HepG2 (cell line): ENCODE results near the gene PKLR. TPM values are rescaled to one million over a fixed set of nuclear protein-coding genes. Genes with fewer than 3 reads are reported as not detected.

Experiments used
- DDIT3 ChIP-seq: sonication (generic); formaldehyde crosslinking; IDR thresholded peaks from 2 replicates; pipeline ENCODE4 v1.4.0; 2020; ENCODE audit warnings: mild to moderate bottlenecking, missing genetic modification reagents
- EHMT2 ChIP-seq: fragments of 200-600 bp; sonication (generic); IDR thresholded peaks from 2 replicates; pipeline ENCODE4 v1.7.0; 2017; ENCODE audit warnings: antibody characterized with exemption, low read depth, low read length, borderline replicate concordance
- HNF1B ChIP-seq: sonication (generic); formaldehyde crosslinking; IDR thresholded peaks from 2 replicates; pipeline ENCODE4 v1.5.1; 2020; ENCODE audit warnings: mild to moderate bottlenecking, moderate library complexity, missing genetic modification reagents
- HNRNPL ChIP-seq: fragments of 200-400 bp; formaldehyde crosslinking; IDR thresholded peaks from 2 replicates; pipeline ENCODE4 v1.6.1; 2017; ENCODE audit warnings: mild to moderate bottlenecking, low read depth, low read length
- HOXD1 ChIP-seq: sonication (generic); formaldehyde crosslinking; IDR thresholded peaks from 2 replicates; pipeline ENCODE4 v1.5.0; 2020; ENCODE audit warnings: missing genetic modification reagents
- JARID2 ChIP-seq: sonication (generic); formaldehyde crosslinking; IDR thresholded peaks from 2 replicates; pipeline ENCODE4 v1.8.1; 2023; ENCODE audit warnings: missing genetic modification reagents, inconsistent platforms; ENCODE audit not compliant: insufficient replicate concordance
- RNF2 ChIP-seq: fragments of 450-650 bp; conservative IDR thresholded peaks from 2 replicates; pipeline ENCODE4 v1.6.1; 2016; ENCODE audit warnings: low read depth
- SALL1 ChIP-seq: sonication (generic); formaldehyde crosslinking; IDR thresholded peaks from 2 replicates; pipeline ENCODE4 v1.8.0; 2022; ENCODE audit warnings: mild to moderate bottlenecking, missing genetic modification reagents
- SMYD3 ChIP-seq: sonication (generic); formaldehyde crosslinking; IDR thresholded peaks from 2 replicates; pipeline ENCODE4 v1.8.1; 2023; ENCODE audit warnings: mild to moderate bottlenecking, missing genetic modification reagents
- SNAPC5 ChIP-seq: sonication (generic); formaldehyde crosslinking; IDR thresholded peaks from 2 replicates; pipeline ENCODE4 v1.8.1; 2023; ENCODE audit warnings: mild to moderate bottlenecking, missing genetic modification reagents, borderline replicate concordance
- SYNCRIP ChIP-seq: fragments of 200-400 bp; formaldehyde crosslinking; IDR thresholded peaks from 2 replicates; pipeline ENCODE4 v1.6.1; 2018; ENCODE audit warnings: mild to moderate bottlenecking, low read depth, low read length; ENCODE audit not compliant: insufficient read depth
- TAF1 ChIP-seq: sonication (generic); formaldehyde crosslinking; IDR thresholded peaks from 2 replicates; pipeline ENCODE4 v1.4.0; 2020; ENCODE audit warnings: missing genetic modification reagents
- TOE1 ChIP-seq: sonication (generic); formaldehyde crosslinking; IDR thresholded peaks from 2 replicates; pipeline ENCODE4 v1.4.0; 2020; ENCODE audit warnings: mild to moderate bottlenecking, missing genetic modification reagents
- ZBTB3 ChIP-seq: sonication (generic); formaldehyde crosslinking; IDR thresholded peaks from 2 replicates; pipeline ENCODE4 v1.4.0; 2020; ENCODE audit warnings: low read depth, mild to moderate bottlenecking, moderate library complexity, missing genetic modification reagents, borderline replicate concordance
- ZFP91 ChIP-seq: sonication (generic); formaldehyde crosslinking; IDR thresholded peaks from 2 replicates; pipeline ENCODE4 v1.9.0; 2022; ENCODE audit warnings: missing genetic modification reagents, mild to moderate bottlenecking, borderline replicate concordance
- ZNF430 ChIP-seq: sonication (generic); formaldehyde crosslinking; IDR thresholded peaks from 2 replicates; pipeline ENCODE4 v1.9.0; 2021; ENCODE audit warnings: mild to moderate bottlenecking, missing genetic modification reagents
- ZNF503 ChIP-seq: sonication (generic); formaldehyde crosslinking; IDR thresholded peaks from 2 replicates; pipeline ENCODE4 v1.4.0; 2020; ENCODE audit warnings: missing genetic modification reagents
- ZNF549 ChIP-seq: sonication (generic); formaldehyde crosslinking; IDR thresholded peaks from 2 replicates; pipeline ENCODE4 v1.5.0; 2020; ENCODE audit warnings: missing genetic modification reagents
- ZNF704 ChIP-seq: sonication (generic); formaldehyde crosslinking; IDR thresholded peaks from 2 replicates; pipeline ENCODE4 v1.8.1; 2023; ENCODE audit warnings: mild to moderate bottlenecking, inconsistent platforms, moderate library complexity, missing genetic modification reagents, borderline replicate concordance
- polyA plus RNA-seq, 8 experiments: library from polyadenylated mRNA; depleted of rRNA in 3 of 8; stranded (reverse) in 7 of 8; unstranded in 1 of 8; fragments of >200 nt; fragmentation: Illumina TruSeq in 4 of 8; extraction: Trizol in 4 of 8; gene quantifications; 2 replicates each; pipeline versions ENCODE4 v1.2.1 to v1.2.3, GENCODE V29; 2011 to 2016; ENCODE audit warnings: low read depth in 4 of 8, missing spikeins in 1 of 8, mixed read lengths in 1 of 8; ENCODE audit not compliant: insufficient read depth in 1 of 8
- total RNA-seq, 5 experiments: library from RNA; depleted of rRNA; stranded (reverse); fragments of >200 nt; fragmentation: Illumina TruSeq; extraction: Trizol; gene quantifications; 2 replicates each; pipeline ENCODE4 v1.2.3, GENCODE V29; 2016; ENCODE audit warnings: low read depth in 1 of 5

PKLR gene
- total and polyA plus RNA-seq, 2 of the 13 experiments (the other 11 are each of a cell fraction or from before 2014, with no cell fraction given), result 10.3 to 29.3 TPM

- no peak for TF ChIP-seq TOE1 (CRISPR knock-in tag)
- TF ChIP-seq ZNF549, result no peak
- no peak for TF ChIP-seq SALL1 (CRISPR knock-in tag)
- TF ChIP-seq TAF1 (CRISPR knock-in tag), result no peak
- TF ChIP-seq ZNF430 (CRISPR knock-in tag), result no peak
- no peak for TF ChIP-seq RNF2
- TF ChIP-seq HNF1B (CRISPR knock-in tag), result peak; percentile 71
- no peak for TF ChIP-seq HOXD1 (CRISPR knock-in tag)
- TF ChIP-seq ZBTB3 (CRISPR knock-in tag), result 0 out of 2 replicates have a peak, but pooled peaks have one; percentile 13
- TF ChIP-seq SNAPC5 (CRISPR knock-in tag), result no peak
- no peak for TF ChIP-seq DDIT3 (CRISPR knock-in tag)
- no peak for TF ChIP-seq EHMT2
- no peak for TF ChIP-seq ZNF503 (CRISPR knock-in tag)
- no peak for TF ChIP-seq SYNCRIP
- TF ChIP-seq ZNF704 (CRISPR knock-in tag), result no peak
- TF ChIP-seq HNRNPL, result peak; percentile 97
- 0 out of 2 replicates have a peak, but pooled peaks have one; percentile 29 for TF ChIP-seq SMYD3 (CRISPR knock-in tag)
- TF ChIP-seq ZFP91 (CRISPR knock-in tag), result 0 out of 2 replicates have a peak, but pooled peaks have one; percentile 9
- no peak for TF ChIP-seq JARID2 (CRISPR knock-in tag)
These were observed 8.3 kb upstream of the PKLR start (continued) for GRCh38 chr1:155309423-155310021.
